Measurements from ENCODE around the gene ABCD1. TPM values are rescaled to one million over a fixed set of nuclear protein-coding genes. Genes with fewer than 3 reads are reported as not detected.
"Not testable (repeated sequence)": the region's sequence is repeated elsewhere in the genome, so short reads cannot be mapped to it uniquely, and the experiment has no call there.

Gene ABCD1
- total and polyA plus RNA-seq, 10 of the 15 experiments (the other 5 are each of a cell fraction or from before 2014, with no cell fraction given), result 0.13 to 6.5 (median 1.4) TPM

GRCh38 chrX:153697924-153698865 lies 26.5 kb upstream of the ABCD1 start (continued):
- TF ChIP-seq CTCF (IDR thresholded peaks at IDR 0.05 in 2 of 3, conservative IDR thresholded peaks at IDR 0.05 in 1 of 3; ENCODE audit: control insufficient read depth in 2 of 3, extremely low read depth in 1 of 3, insufficient read depth in 1 of 3, low read depth in 3 of 3, low read length in 3 of 3) (no peak), SUZ12 (IDR thresholded peaks at IDR 0.05; ENCODE audit: unreplicated experiment) (no peak), NR2F1 (conservative IDR thresholded peaks at IDR 0.05) (no peak), POLR2A (IDR thresholded peaks at IDR 0.05; ENCODE audit: low read depth, low read length) (no peak), ZBTB33 (IDR thresholded peaks at IDR 0.05) (no peak), SIN3A (IDR thresholded peaks at IDR 0.05; ENCODE audit: low read depth, low read length) (no peak), KAT2A (conservative IDR thresholded peaks at IDR 0.05; ENCODE audit: control insufficient read depth, low read depth, low read length) (no peak), NRF1 (conservative IDR thresholded peaks at IDR 0.05; ENCODE audit: low read depth, low read length) (no peak), E4F1 (IDR thresholded peaks at IDR 0.05; ENCODE audit: borderline replicate concordance, partially characterized antibody) (no peak)
- TF ChIP-seq, protein P1, sequence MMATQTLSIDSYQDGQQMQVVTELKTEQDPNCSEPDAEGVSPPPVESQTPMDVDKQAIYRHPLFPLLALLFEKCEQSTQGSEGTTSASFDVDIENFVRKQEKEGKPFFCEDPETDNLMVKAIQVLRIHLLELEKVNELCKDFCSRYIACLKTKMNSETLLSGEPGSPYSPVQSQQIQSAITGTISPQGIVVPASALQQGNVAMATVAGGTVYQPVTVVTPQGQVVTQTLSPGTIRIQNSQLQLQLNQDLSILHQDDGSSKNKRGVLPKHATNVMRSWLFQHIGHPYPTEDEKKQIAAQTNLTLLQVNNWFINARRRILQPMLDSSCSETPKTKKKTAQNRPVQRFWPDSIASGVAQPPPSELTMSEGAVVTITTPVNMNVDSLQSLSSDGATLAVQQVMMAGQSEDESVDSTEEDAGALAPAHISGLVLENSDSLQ (IDR thresholded peaks at IDR 0.05), result no peak

GRCh38 chrX:153699210-153699783 lies 25.4 kb upstream of the ABCD1 start:
- 60% methylated on average over 16 of the region's 16 CpGs for WGBS (ENCODE audit: insufficient coverage, insufficient replicate concordance, low lambda C conversion rate, missing lambda C conversion rate)
- H3K9me3 ChIP-seq (replicated peaks; ENCODE audit: control insufficient read depth, insufficient read depth, low read length); H3K79me2 ChIP-seq (ENCODE audit: control insufficient read depth, insufficient read depth, low read length); H3K36me3 ChIP-seq (ENCODE audit: control insufficient read depth in 2 of 2, insufficient read depth in 2 of 2, low read length in 1 of 2); POLR2A ChIA-PET; H3K27me3 ChIP-seq (replicated peaks in 1 of 2; ENCODE audit: control insufficient read depth in 2 of 2, insufficient read depth in 2 of 2, low read length in 1 of 2); H2AFZ ChIP-seq (ENCODE audit: control insufficient read depth, low read depth, low read length); H3K4me1 ChIP-seq (ENCODE audit: control insufficient read depth, insufficient read depth, low read length); in situ Hi-C loops (cut with MboI); H4K20me1 ChIP-seq (ENCODE audit: control insufficient read depth, insufficient read depth); SMC1A ChIA-PET (ENCODE audit: uncharacterized antibody, unreplicated experiment); ATAC-seq; H3K27ac ChIP-seq (ENCODE audit: control insufficient read depth, insufficient read depth); H3K4me3 ChIP-seq; RAD21 ChIA-PET (ENCODE audit: unreplicated experiment); H3K9ac ChIP-seq (ENCODE audit: control insufficient read depth, insufficient read depth, low read length); BruUV-seq (replicated peaks); FAIRE-seq; H3K4me2 ChIP-seq (ENCODE audit: control insufficient read depth, insufficient read depth); intact Hi-C loops (cut with micrococcal nuclease; ENCODE audit: unreplicated experiment); DNase-seq (ENCODE audit: low read depth, low spot score); CTCF ChIA-PET: not testable (repeated sequence)
